Naive B cell (primary cell): ENCODE data around the gene CAPZB. TPM values are rescaled to one million over a fixed set of nuclear protein-coding genes. Genes with fewer than 3 reads are reported as not detected.

Experiments used
- ATAC-seq, 2 donors: fragments of 150-1000 bp; cut with Tn5 transposase; 2 replicates each; pipeline ENCODE4 v1.10.0; 2021; ENCODE audit warnings: low read depth in 2 of 2, mild to moderate bottlenecking in 2 of 2, moderate library complexity in 2 of 2
- DNase-seq: peaks from one replicate; pipeline ENCODE4 v3.0.0; 2022
- H3K27ac Mint-ChIP-seq, 6 donors: one replicate each; pipeline ENCODE4 v1.8.0; 2020 to 2022; ENCODE audit warnings: mild to moderate bottlenecking in 6 of 6, mixed read lengths in 6 of 6, moderate library complexity in 5 of 6, inconsistent platforms in 2 of 6
- H3K27me3 Mint-ChIP-seq, 3 donors: one replicate each; pipeline ENCODE4 v1.8.0; 2021 to 2022; ENCODE audit warnings: mixed read lengths in 3 of 3, mild to moderate bottlenecking in 1 of 3
- H3K36me3 Mint-ChIP-seq, 2 donors: one replicate each; pipeline ENCODE4 v1.8.0; 2020 to 2022; ENCODE audit warnings: mixed read lengths in 2 of 2, inconsistent platforms in 1 of 2, mild to moderate bottlenecking in 1 of 2
- H3K4me1 Mint-ChIP-seq, 3 donors: one replicate each; pipeline ENCODE4 v1.8.0; 2020 to 2022; ENCODE audit warnings: mixed read lengths in 3 of 3, inconsistent platforms in 1 of 3, mild to moderate bottlenecking in 1 of 3, moderate library complexity in 1 of 3
- H3K4me3 Mint-ChIP-seq, 8 donors: one replicate each; pipeline ENCODE4 v1.8.0; 2020 to 2022; ENCODE audit warnings: mild to moderate bottlenecking in 8 of 8, mixed read lengths in 8 of 8, moderate library complexity in 8 of 8, inconsistent platforms in 2 of 8
- H3K9me3 Mint-ChIP-seq, 7 donors: one replicate each; pipeline ENCODE4 v1.8.0; 2020 to 2022; ENCODE audit warnings: mixed read lengths in 7 of 7, mild to moderate bottlenecking in 5 of 7, inconsistent platforms in 2 of 7, moderate library complexity in 1 of 7
- polyA plus RNA-seq, 6 donors: library from polyadenylated mRNA; unstranded; fragments of 300-500 nt; fragmentation: Illumina TruSeq; gene quantifications; one replicate each; pipeline ENCODE4 v1.2.3, GENCODE V29; 2021; ENCODE audit warnings: low read depth in 6 of 6

Gene CAPZB
- polyA plus RNA-seq, 6 donors from 2014 or later: 328 to 445 (median 382) TPM

DNA sequence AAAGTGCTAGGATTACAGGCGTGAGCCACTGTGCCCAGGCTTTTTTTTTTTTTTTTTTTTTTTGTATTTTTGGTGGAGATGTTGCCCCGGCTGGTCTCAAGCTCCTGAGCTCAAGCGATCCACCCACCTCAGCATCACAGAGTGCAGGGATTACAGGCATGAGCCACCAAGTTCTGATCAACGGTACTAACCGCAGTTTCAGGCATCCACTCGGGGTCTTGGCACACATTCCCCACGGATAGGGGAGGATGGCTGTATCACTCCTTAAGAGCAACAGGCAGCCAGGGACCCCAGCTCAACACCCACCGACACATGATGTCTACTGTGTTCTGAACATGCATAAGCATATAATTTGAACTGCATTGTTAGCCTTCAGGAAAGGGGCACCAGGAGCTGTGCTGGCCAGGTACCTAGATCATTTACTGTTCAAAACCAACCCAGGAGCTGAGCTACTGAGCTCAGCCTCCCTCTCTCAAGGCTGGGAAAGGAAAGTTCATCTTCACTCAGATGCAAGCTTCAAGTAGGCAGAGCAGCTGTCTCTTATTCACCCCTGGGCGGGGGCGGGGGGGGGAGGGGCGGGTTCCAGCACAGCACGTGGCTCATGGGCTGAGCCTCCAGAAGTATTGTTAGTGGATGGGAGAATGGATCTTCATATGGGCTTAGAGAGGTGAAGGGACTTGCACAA, 24.7 kb downstream of the CAPZB start:
- Mint-ChIP-seq H3K27me3 (no peaks in the 10 kb centered on the region), H3K4me1 (peaks cover 62 to 96% (median 73%) of the 10 kb centered on the region in 3 donors), H3K27ac (peak overlapping the region in 3 of 6 donors; percentile 9 to 84 (median 63)), H3K4me3 (peak overlapping the region in 2 of 8 donors; percentile 20 to 47), H3K9me3 (no peaks in the 10 kb centered on the region), H3K36me3 (peaks cover 0 to 7% of the 10 kb centered on the region in 2 donors)
- ATAC-seq (no peak), DNase-seq (no peak)

DNA sequence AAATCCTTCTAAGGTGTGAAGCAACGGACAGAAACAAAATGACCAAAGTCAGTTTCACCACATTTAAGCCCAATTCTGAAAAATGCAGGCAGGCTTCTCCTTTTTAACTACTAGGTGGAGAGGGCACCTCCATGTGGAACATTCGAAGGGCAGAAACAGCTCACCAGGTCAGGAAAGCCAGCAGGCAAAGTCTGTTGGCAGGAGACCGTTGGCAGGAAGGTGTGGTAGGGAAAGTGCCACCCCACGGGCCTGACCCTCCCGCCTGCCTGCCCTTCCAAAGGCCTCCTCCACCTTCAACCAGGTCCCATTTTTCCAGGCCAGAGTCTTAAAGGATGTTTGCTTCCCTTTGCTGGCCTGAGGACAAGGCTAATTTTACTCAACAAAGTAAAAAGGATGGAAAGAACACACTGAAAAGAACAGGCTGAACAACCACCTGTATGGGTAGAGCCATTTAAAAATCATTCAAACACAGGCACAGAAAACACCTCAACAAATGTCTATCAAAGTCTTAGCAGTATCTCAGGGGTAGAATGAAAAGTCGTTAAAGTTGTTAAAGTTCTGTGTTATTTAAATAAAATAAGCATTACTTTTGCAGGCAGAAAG, 26.4 kb downstream of the CAPZB start:
- ATAC-seq (no peak), DNase-seq (no peak)
- Mint-ChIP-seq H3K9me3 (no peaks in the 10 kb centered on the region), H3K27me3 (no peaks in the 10 kb centered on the region), H3K36me3 (peaks cover 0 to 7% of the 10 kb centered on the region in 2 donors), H3K27ac (peak overlapping the region; percentile 50 to 90 (median 81)), H3K4me1 (peaks cover 61 to 96% (median 73%) of the 10 kb centered on the region in 3 donors), H3K4me3 (peak overlapping the region in 6 of 8 donors; percentile 27 to 73 (median 62))

DNA sequence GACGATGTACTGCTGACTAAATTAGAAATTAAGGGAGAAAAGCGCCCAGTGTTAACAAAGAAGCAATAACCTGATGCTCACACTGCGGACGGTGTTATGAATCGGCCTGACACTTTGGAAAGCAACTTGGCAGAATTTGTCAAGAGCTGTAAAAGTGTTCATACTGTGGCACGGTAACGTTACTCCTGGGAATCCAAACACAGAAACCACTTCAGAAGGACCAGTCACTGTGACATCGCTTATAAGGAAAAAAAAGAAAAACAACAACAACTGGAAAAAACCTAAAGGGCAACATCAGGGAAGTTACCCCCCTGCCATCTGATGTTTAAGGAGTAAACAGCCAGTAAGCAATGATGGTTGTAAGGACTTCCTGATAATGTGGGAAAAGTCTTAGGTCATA, 27.7 kb downstream of the CAPZB start:
- ATAC-seq: no peak
- H3K27me3 Mint-ChIP-seq: no peaks in the 10 kb centered on the region
- H3K36me3 Mint-ChIP-seq: peaks cover 0 to 7% of the 10 kb centered on the region in 2 donors
- DNase-seq: no peak
- H3K4me1 Mint-ChIP-seq: peaks cover 56 to 95% (median 70%) of the 10 kb centered on the region in 3 donors
- no peak overlapping the region for H3K4me3 Mint-ChIP-seq
- H3K27ac Mint-ChIP-seq: peak overlapping the region in 3 of 6 donors; percentile 39 to 70 (median 43)
- no peaks in the 10 kb centered on the region for H3K9me3 Mint-ChIP-seq

GRCh38 chr1:19456968-19457441, 28.3 kb downstream of the CAPZB start:
- no peak for DNase-seq
- ATAC-seq: no peak
- Mint-ChIP-seq H3K9me3 (no peaks in the 10 kb centered on the region), H3K36me3 (peaks cover 0 to 7% of the 10 kb centered on the region in 2 donors), H3K4me3 (no peak overlapping the region), H3K27me3 (no peaks in the 10 kb centered on the region), H3K4me1 (peaks cover 62 to 95% (median 75%) of the 10 kb centered on the region in 3 donors), H3K27ac (peak overlapping the region in 3 of 6 donors; percentile 24 to 70 (median 39))

DNA sequence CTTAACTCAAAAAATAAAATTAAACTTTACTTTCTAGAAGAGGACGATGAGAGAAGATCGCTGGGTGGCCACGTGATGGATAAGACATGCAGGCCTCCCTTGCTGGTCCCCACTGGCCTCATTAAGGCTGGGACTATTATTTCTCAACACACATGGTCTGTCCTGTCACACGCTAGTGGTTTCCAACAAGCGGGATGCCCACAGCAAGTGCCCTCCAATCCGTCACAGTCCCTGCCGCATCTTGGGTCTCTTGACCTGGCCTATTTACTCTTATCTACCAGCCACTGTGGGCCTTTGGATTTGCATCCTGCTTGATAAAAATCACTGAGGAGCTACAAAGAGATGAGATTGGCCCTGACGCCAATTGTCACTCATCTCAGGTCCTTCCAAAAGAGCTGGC, 30.0 kb downstream of the CAPZB start:
- H3K9me3 Mint-ChIP-seq: no peaks in the 10 kb centered on the region
- H3K36me3 Mint-ChIP-seq: peaks cover 0 to 7% of the 10 kb centered on the region in 2 donors
- H3K4me3 Mint-ChIP-seq: peak overlapping the region in 6 of 8 donors; percentile 26 to 84 (median 68)
- H3K4me1 Mint-ChIP-seq: peaks cover 74 to 93% (median 90%) of the 10 kb centered on the region in 3 donors
- ATAC-seq (no peak), DNase-seq (no peak)
- H3K27ac Mint-ChIP-seq: peak overlapping the region in 3 of 6 donors; percentile 79 to 88 (median 85)
- no peaks in the 10 kb centered on the region for H3K27me3 Mint-ChIP-seq

DNA sequence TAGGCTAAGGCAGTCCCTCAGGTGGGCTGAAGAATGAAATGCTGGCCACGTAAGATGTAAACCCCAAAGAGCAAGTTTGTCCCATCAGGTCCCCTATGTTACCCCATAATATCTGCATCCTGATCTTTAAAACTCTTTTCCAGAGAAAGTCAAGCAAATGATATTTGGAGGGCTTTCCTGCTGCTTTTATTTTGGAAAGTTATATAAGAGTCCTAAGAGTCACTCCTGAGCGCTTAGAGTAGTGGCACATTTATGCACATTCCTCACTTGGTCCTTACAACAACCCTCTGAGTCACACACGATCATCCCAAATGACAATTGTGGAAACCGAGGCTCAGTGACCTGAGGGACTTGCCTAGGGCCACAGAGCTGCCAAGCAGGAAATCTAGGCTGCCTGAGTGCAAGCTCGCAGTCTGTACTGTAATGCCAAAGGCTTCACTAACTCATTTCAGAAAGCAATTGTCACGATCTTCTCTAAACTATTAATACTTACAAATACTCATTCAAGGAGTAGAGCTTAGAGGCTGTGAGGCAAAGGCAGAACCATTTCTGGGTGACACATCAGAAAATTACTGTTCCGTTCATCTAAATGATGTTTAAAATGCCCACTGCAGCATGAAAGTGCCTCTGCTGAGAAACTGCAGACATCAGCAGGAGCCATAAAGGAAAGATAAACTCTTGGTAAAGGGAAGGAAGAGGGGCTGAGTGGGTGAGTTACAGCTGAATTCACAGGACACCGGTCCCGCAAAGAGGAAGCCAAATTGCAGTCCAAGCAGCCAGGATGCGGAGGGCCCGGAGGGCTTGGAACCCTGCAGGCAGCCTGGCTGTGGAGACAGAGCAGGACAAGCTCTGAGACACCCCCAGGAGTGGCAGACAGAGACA, 30.8 kb downstream of the CAPZB start:
- peaks cover 0 to 2% of the 10 kb centered on the region in 2 donors for H3K36me3 Mint-ChIP-seq
- H3K4me3 Mint-ChIP-seq: peak overlapping the region in 7 of 8 donors; percentile 69 to 84 (median 75)
- H3K27me3 Mint-ChIP-seq: no peaks in the 10 kb centered on the region
- H3K27ac Mint-ChIP-seq: peak overlapping the region; percentile 74 to 95 (median 80)
- ATAC-seq: peak; percentile 49 to 59
- H3K9me3 Mint-ChIP-seq: no peaks in the 10 kb centered on the region
- peak; percentile 14 for DNase-seq
- peaks cover 73 to 93% (median 90%) of the 10 kb centered on the region in 3 donors for H3K4me1 Mint-ChIP-seq

- ATAC-seq (peak; percentile 72 to 79), DNase-seq (no peak)
- Mint-ChIP-seq H3K36me3 (no peaks in the 10 kb centered on the region), H3K4me3 (peak overlapping the region in 7 of 8 donors; percentile 17 to 84 (median 75)), H3K4me1 (peaks cover 72 to 93% (median 90%) of the 10 kb centered on the region in 3 donors), H3K9me3 (no peaks in the 10 kb centered on the region), H3K27ac (peak overlapping the region; percentile 54 to 97 (median 80)), H3K27me3 (no peaks in the 10 kb centered on the region)
These were observed 31.6 kb downstream of the CAPZB start for GRCh38 chr1:19453741-19454201.

GRCh38 chr1:19452221-19452663, 33.1 kb downstream of the CAPZB start:
- Mint-ChIP-seq H3K4me3 (peak overlapping the region in 3 of 8 donors; percentile 19 to 60 (median 50)), H3K36me3 (no peaks in the 10 kb centered on the region), H3K9me3 (no peaks in the 10 kb centered on the region), H3K27me3 (no peaks in the 10 kb centered on the region), H3K27ac (peak overlapping the region in 2 of 6 donors; percentile 45 to 76), H3K4me1 (peaks cover 74 to 93% (median 91%) of the 10 kb centered on the region in 3 donors)
- ATAC-seq: no peak
- DNase-seq: no peak

DNA sequence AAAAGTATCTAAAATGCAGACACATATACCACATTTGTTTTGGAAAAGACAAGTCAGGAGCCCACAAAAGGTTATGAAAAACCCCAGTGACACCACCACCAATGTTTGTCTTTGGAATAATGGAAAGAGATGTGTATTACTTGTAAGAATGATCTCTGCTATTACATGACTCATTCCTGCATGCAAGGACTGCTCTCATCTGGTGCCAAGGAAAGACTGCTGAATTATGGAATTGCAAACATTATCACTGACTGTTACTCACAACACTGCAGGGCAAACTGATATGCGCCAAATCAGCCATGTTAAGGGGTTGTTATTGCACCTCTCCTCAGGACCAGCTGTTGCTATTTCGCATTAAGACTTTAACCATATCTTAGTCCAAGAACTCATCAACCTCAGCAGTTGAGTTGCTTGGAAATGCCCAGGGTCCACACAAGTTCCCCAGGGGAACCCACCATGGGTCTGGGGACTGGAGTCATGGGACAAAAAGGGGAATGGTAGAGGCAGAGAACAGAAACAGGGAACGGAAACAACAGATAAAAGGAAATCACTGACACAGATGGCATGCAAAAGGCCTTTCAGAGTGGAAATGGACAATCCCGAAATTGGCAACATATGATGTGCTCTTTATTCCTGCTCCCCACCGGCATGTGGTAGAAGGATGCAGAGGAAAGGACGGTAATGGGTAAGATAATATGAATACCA, 34.4 kb downstream of the CAPZB start:
- H3K27ac Mint-ChIP-seq: peak overlapping the region in 4 of 6 donors; percentile 56 to 89 (median 66)
- no peaks in the 10 kb centered on the region for H3K9me3 Mint-ChIP-seq
- DNase-seq (no peak), ATAC-seq (no peak)
- peak overlapping the region in 1 of 8 donors; percentile 16 for H3K4me3 Mint-ChIP-seq
- H3K4me1 Mint-ChIP-seq: peaks cover 75 to 92% (median 89%) of the 10 kb centered on the region in 3 donors
- no peaks in the 10 kb centered on the region for H3K36me3 Mint-ChIP-seq
- no peaks in the 10 kb centered on the region for H3K27me3 Mint-ChIP-seq

- ATAC-seq: no peak
- Mint-ChIP-seq H3K27ac (peak overlapping the region in 5 of 6 donors; percentile 24 to 82 (median 42)), H3K4me3 (peak overlapping the region in 2 of 8 donors; percentile 30 to 39), H3K4me1 (peaks cover 75 to 92% (median 88%) of the 10 kb centered on the region in 3 donors), H3K27me3 (no peaks in the 10 kb centered on the region), H3K36me3 (no peaks in the 10 kb centered on the region), H3K9me3 (no peaks in the 10 kb centered on the region)
- no peak for DNase-seq
These were observed 35.7 kb downstream of the CAPZB start for GRCh38 chr1:19449454-19450228.

DNA sequence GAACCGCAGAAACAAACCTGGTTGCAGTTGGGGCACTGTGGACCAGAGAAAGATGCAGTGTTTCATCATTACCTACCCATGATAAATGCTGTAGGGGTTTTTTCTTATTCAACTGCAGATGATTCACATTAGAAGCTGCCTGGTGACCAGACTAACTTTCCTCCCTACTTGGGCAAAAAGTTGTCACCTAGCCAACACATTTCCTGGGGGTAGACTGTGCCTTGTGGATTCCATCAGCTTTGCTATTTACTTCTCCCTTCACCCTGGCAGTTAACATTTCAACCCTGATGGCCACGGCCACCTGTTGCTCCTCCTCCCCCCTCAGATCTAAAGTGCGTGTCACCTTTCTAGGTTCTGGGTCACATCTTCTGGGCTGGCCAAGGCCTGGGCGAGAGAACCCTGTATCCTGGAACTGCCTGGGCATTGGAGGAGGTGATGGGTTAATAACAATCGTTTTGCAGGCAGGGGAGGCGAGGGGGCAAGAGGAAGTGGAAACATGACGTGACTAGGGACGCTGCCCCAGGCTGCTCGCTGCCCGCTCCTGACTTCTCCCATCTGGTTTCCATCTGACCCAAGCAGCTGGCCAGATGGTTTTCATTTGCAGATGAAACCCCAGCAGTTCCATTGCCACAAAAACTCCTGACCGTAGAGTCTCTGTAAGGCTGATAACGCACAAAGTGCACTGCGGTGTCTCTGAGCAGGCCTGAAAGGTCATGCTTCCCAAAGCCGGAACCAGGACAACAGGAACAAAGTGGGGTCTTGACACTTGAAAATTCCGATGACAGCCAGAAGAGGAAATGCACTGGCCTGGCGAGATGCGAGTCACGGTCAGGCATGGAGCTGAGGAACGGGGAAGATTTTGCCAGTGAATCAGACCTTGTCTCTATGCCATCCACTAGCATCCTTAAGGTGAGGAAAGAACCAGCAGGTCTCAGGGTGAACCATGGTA, 36.6 kb downstream of the CAPZB start:
- H3K36me3 Mint-ChIP-seq: no peaks in the 10 kb centered on the region
- H3K27ac Mint-ChIP-seq: peak overlapping the region; percentile 64 to 84 (median 76)
- H3K27me3 Mint-ChIP-seq: no peaks in the 10 kb centered on the region
- no peak for DNase-seq
- H3K9me3 Mint-ChIP-seq: no peaks in the 10 kb centered on the region
- peak overlapping the region in 5 of 8 donors; percentile 16 to 63 (median 39) for H3K4me3 Mint-ChIP-seq
- no peak for ATAC-seq
- H3K4me1 Mint-ChIP-seq: peaks cover 77 to 92% (median 88%) of the 10 kb centered on the region in 3 donors
